H1 (cell line): ENCODE results near the gene FOLR3. TPM values are rescaled to one million over a fixed set of nuclear protein-coding genes. Genes with fewer than 3 reads are reported as not detected.

Source experiments
- CTCF ChIA-PET: fragments of 300-600 bp; sonication (Branson Sonifier 250); formaldehyde crosslinking; loops from one replicate; lab custom pipeline; 2021; ENCODE audit not compliant: partially characterized antibody; lab: Charles Lee
- POLR2A ChIA-PET: fragments of 300-600 bp; sonication (Branson Sonifier 250); formaldehyde crosslinking; loops from one replicate; lab custom pipeline; 2021; ENCODE audit warnings: inconsistent platforms; ENCODE audit not compliant: partially characterized antibody; lab: Charles Lee
- DNase-seq, 2 experiments: peaks; one replicate each; pipeline versions ENCODE4 v3.0.0 to v3.0.0-alpha.2; 2010 to 2022; ENCODE audit warnings: low spot score in 2 of 2, low read depth in 1 of 2, mixed read lengths in 1 of 2
- FAIRE-seq: peaks from 2 replicates; lab custom pipeline; 2011; peaks lifted over from hg19 to GRCh38; lab: Jason Lieb, UNC
- H2AFZ ChIP-seq: 2 replicates; pipeline ENCODE4 v1.8.1; 2012; ENCODE audit warnings: low read length, inconsistent platforms
- H2AK5ac ChIP-seq: 2 replicates; pipeline ENCODE4 v1.6.1; 2013; ENCODE audit warnings: low read depth, low read length
- H2BK120ac ChIP-seq: replicated peaks from 2 replicates; pipeline ENCODE3; 2013; ENCODE audit warnings: low read depth, low read length, inconsistent platforms
- H2BK12ac ChIP-seq: 2 replicates; pipeline ENCODE4 v1.6.1; 2013; ENCODE audit warnings: low read depth, low read length
- H2BK15ac ChIP-seq: 2 replicates; pipeline ENCODE4 v1.6.1; 2013; ENCODE audit warnings: low read length
- H2BK20ac ChIP-seq: 2 replicates; pipeline ENCODE4 v1.6.1; 2013; ENCODE audit warnings: low read length
- H2BK5ac ChIP-seq: 2 replicates; pipeline ENCODE4 v1.6.1; 2013; ENCODE audit warnings: low read depth, low read length
- H3K14ac ChIP-seq: 2 replicates; pipeline ENCODE4 v1.6.1; 2013; ENCODE audit warnings: inconsistent platforms; ENCODE audit not compliant: insufficient read length
- H3K18ac ChIP-seq: 2 replicates; pipeline ENCODE4 v1.6.1; 2013; ENCODE audit warnings: low read length; ENCODE audit errors: extremely low read depth
- H3K23ac ChIP-seq: 2 replicates; pipeline ENCODE4 v1.6.1; 2013; ENCODE audit warnings: inconsistent platforms; ENCODE audit not compliant: insufficient read length
- H3K23me2 ChIP-seq: 2 replicates; pipeline ENCODE4 v1.6.1; 2013; ENCODE audit warnings: low read depth, low read length
- H3K27ac ChIP-seq: 2 replicates; pipeline ENCODE4 v1.6.1; 2011; ENCODE audit warnings: low read depth, low read length, inconsistent platforms
- H3K27me3 ChIP-seq, 4 experiments: replicated peaks in 1 of 4; 1 replicate in 1 of 4; 2 replicates in 3 of 4; pipeline versions ENCODE4 v1.6.1 to v1.8.1; 2011 to 2013; ENCODE audit warnings: low read length in 3 of 4, mild to moderate bottlenecking in 3 of 4, inconsistent platforms in 2 of 4, mixed read lengths in 2 of 4, moderate library complexity in 1 of 4; ENCODE audit not compliant: control insufficient read depth in 3 of 4, insufficient read depth in 3 of 4; ENCODE audit errors: extremely low read depth in 1 of 4
- H3K36me3 ChIP-seq, 4 experiments: 2 replicates each; pipeline versions ENCODE4 v1.6.1 to v1.8.1; 2011 to 2013; ENCODE audit warnings: mild to moderate bottlenecking in 4 of 4, low read length in 3 of 4, moderate library complexity in 2 of 4, control low read depth in 1 of 4, inconsistent platforms in 1 of 4; ENCODE audit not compliant: insufficient read depth in 4 of 4, control insufficient read depth in 2 of 4
- H3K4ac ChIP-seq: replicated peaks from 2 replicates; pipeline ENCODE3; 2013; ENCODE audit warnings: low read length, low read depth, mixed read lengths, inconsistent platforms; ENCODE audit not compliant: insufficient read length
- H3K4me1 ChIP-seq, 4 experiments: replicated peaks in 1 of 4; 1 replicate in 1 of 4; 2 replicates in 3 of 4; pipeline versions ENCODE4 v1.6.1 to v1.8.1; 2011 to 2013; ENCODE audit warnings: low read length in 3 of 4, inconsistent platforms in 2 of 4, mixed read lengths in 1 of 4; ENCODE audit not compliant: insufficient read depth in 4 of 4, control insufficient read depth in 3 of 4
- H3K4me2 ChIP-seq, 2 experiments: 2 replicates each; pipeline versions ENCODE4 v1.6.1 to v1.8.1; 2011 to 2013; ENCODE audit warnings: low read depth in 2 of 2, low read length in 2 of 2, control low read depth in 1 of 2, inconsistent platforms in 1 of 2, mild to moderate bottlenecking in 1 of 2; ENCODE audit not compliant: insufficient read depth in 1 of 2
- H3K4me3 ChIP-seq, 4 experiments: fragments of 200-600, 300-600 bp in 1 of 4; sonication (generic), shearing (Covaris generic), sonication (Bioruptor Twin) in 1 of 4; 2 replicates each; pipeline versions ENCODE4 v1.5.1 to v1.8.1; 2011 to 2016; ENCODE audit warnings: low read length in 4 of 4, low read depth in 3 of 4, control low read depth in 2 of 4, inconsistent platforms in 2 of 4, mild to moderate bottlenecking in 2 of 4, mixed read lengths in 1 of 4, moderate library complexity in 1 of 4; ENCODE audit not compliant: insufficient read depth in 2 of 4; ENCODE audit errors: extremely low read depth in 1 of 4
- H3K56ac ChIP-seq: replicated peaks from 2 replicates; pipeline ENCODE3; 2013; ENCODE audit warnings: low read depth, mild to moderate bottlenecking, mixed read lengths, low read length, inconsistent platforms; ENCODE audit not compliant: insufficient read length
- H3K79me1 ChIP-seq: 2 replicates; pipeline ENCODE4 v1.6.1; 2013; ENCODE audit warnings: low read depth, low read length, control low read depth
- H3K79me2 ChIP-seq, 2 experiments: 2 replicates each; pipeline versions ENCODE4 v1.6.1 to v1.8.1; 2012 to 2013; ENCODE audit warnings: low read length in 2 of 2, mild to moderate bottlenecking in 2 of 2, inconsistent platforms in 1 of 2; ENCODE audit not compliant: insufficient read depth in 2 of 2, control insufficient read depth in 1 of 2
- H3K9ac ChIP-seq, 4 experiments: replicated peaks in 1 of 4; 1 replicate in 1 of 4; 2 replicates in 3 of 4; pipeline versions ENCODE4 v1.6.1 to v1.8.1; 2011 to 2013; ENCODE audit warnings: low read depth in 3 of 4, low read length in 3 of 4, control low read depth in 2 of 4, mild to moderate bottlenecking in 2 of 4, moderate library complexity in 2 of 4, inconsistent platforms in 1 of 4; ENCODE audit errors: extremely low read depth in 1 of 4
- H3K9me3 ChIP-seq, 2 experiments: 2 replicates each; pipeline versions ENCODE4 v1.6.1 to v1.8.1; 2012 to 2013; ENCODE audit warnings: mild to moderate bottlenecking in 2 of 2, moderate library complexity in 2 of 2, control low read depth in 1 of 2, inconsistent platforms in 1 of 2, low read depth in 1 of 2, low read length in 1 of 2, mixed read lengths in 1 of 2; ENCODE audit not compliant: insufficient read depth in 2 of 2
- H4K20me1 ChIP-seq, 2 experiments: replicated peaks in 1 of 2; 2 replicates each; pipeline versions ENCODE3 to v1.8.1; 2011 to 2013; ENCODE audit warnings: inconsistent platforms in 2 of 2, low read length in 2 of 2, mild to moderate bottlenecking in 1 of 2; ENCODE audit not compliant: insufficient read depth in 2 of 2, control insufficient read depth in 1 of 2
- H4K5ac ChIP-seq: 2 replicates; pipeline ENCODE4 v1.6.1; 2013; ENCODE audit warnings: low read length, low read depth, mixed read lengths, inconsistent platforms; ENCODE audit not compliant: insufficient read length
- H4K8ac ChIP-seq: 2 replicates; pipeline ENCODE4 v1.8.0; 2013; ENCODE audit warnings: mild to moderate bottlenecking, moderate library complexity, low read length, inconsistent platforms; ENCODE audit not compliant: insufficient read depth; ENCODE audit errors: extremely low read depth
- H4K91ac ChIP-seq: replicated peaks from 2 replicates; pipeline ENCODE3; 2013; ENCODE audit warnings: low read length, mixed read lengths, inconsistent platforms; ENCODE audit not compliant: insufficient read length
- BACH1 ChIP-seq: IDR thresholded peaks from 2 replicates; pipeline ENCODE4 v1.6.1; 2012; ENCODE audit warnings: low read length, improper control_type of control experiment
- CHD2 ChIP-seq: IDR thresholded peaks from 2 replicates; pipeline ENCODE4 v1.6.1; 2012; ENCODE audit warnings: low read length, improper control_type of control experiment
- HDAC6 ChIP-seq: IDR thresholded peaks from one replicate; pipeline ENCODE4 v1.7.1; 2012; ENCODE audit warnings: low read depth, mild to moderate bottlenecking, inconsistent platforms, low read length, moderate library complexity
- TAF7 ChIP-seq: optimal IDR thresholded peaks from 2 replicates; pipeline ENCODE3; 2011; ENCODE audit warnings: low read depth, mild to moderate bottlenecking, inconsistent platforms, low read length, moderate library complexity, borderline replicate concordance
- ZNF274 ChIP-seq: IDR thresholded peaks from 2 replicates; pipeline ENCODE4 v1.7.0; 2012; ENCODE audit warnings: low read length, borderline replicate concordance; ENCODE audit errors: extremely low read depth
- WGBS, 2 experiments: shearing (Covaris generic) in 1 of 2; methylation state at CpG; one replicate each; pipeline versions ENCODE4 v1.1.6 to v1.1.7; 2013 to 2015; ENCODE audit warnings: low lambda C conversion rate in 2 of 2, mixed read lengths in 2 of 2, inconsistent platforms in 1 of 2, low coverage in 1 of 2, missing lambda C conversion rate in 1 of 2; ENCODE audit not compliant: insufficient replicate concordance in 2 of 2, insufficient coverage in 1 of 2, insufficient read length in 1 of 2; ENCODE audit errors: extremely low coverage in 1 of 2, missing lambda C conversion rate in 1 of 2; 5-methylcytosine and 5-hydroxymethylcytosine counted together
- polyA plus RNA-seq, 7 experiments: library from polyadenylated mRNA; depleted of rRNA in 3 of 7; stranded (reverse) in 5 of 7; unstranded in 2 of 7; fragments of >200 nt in 5 of 7; fragments of 200-250 nt in 2 of 7; gene quantifications; 1 replicate in 5 of 7; 2 replicates in 1 of 7; 4 replicates in 1 of 7; pipeline versions ENCODE4 v1.2.1 to v1.2.3, GENCODE V29; 2011 to 2013; ENCODE audit warnings: missing spikeins in 2 of 7, mixed read lengths in 2 of 7
- total RNA-seq: library from RNA; stranded (reverse); fragmentation: NEBNext Ultra II Directional; extraction: Animal tissue kit (Norgen Biotek cat#: 25700); gene quantifications from 2 replicates; pipeline ENCODE4 v1.2.1, GENCODE V29; 2021

FOLR3 gene
- total and polyA plus RNA-seq, 2 of the 8 experiments (the other 6 are each of a cell fraction or from before 2014, with no cell fraction given): not detected

- H3K27me3 ChIP-seq: no peaks in the 10 kb centered on the region
- H3K9ac ChIP-seq: no peak overlapping the region
- no peak overlapping the region for H4K5ac ChIP-seq
- DNase-seq (no peak), FAIRE-seq (no peak)
- WGBS, 2 experiments: 92% methylated on average over 4 of the region's 4 CpGs; no CpG with 5 or more reads in 1 of the 2 experiments
- no peak overlapping the region for H2AK5ac ChIP-seq
- H3K4me1 ChIP-seq: no peaks in the 10 kb centered on the region
- no peak overlapping the region for H2BK12ac ChIP-seq
- H3K18ac ChIP-seq: no peak overlapping the region
- POLR2A ChIA-PET: interaction anchor here (2.2 kb wide), 1 partner anchor 32 kb away, joined by 9 read pairs; the partner anchor contains the start of gene ANAPC15
- no peak overlapping the region for H3K14ac ChIP-seq
- H2BK120ac ChIP-seq: no peak overlapping the region
- H3K4ac ChIP-seq: no peak overlapping the region
- no peaks in the 10 kb centered on the region for H3K36me3 ChIP-seq
- H2AFZ ChIP-seq: no peak overlapping the region
- no peak overlapping the region for H3K23ac ChIP-seq
- no peak overlapping the region for H3K27ac ChIP-seq
- no peak overlapping the region for H3K4me3 ChIP-seq
- no peaks in the 10 kb centered on the region for H3K9me3 ChIP-seq
- H3K79me1 ChIP-seq: no peaks in the 10 kb centered on the region
- H4K91ac ChIP-seq: no peak overlapping the region
- no peak overlapping the region for H4K8ac ChIP-seq
- H3K23me2 ChIP-seq: no peaks in the 10 kb centered on the region
- H2BK15ac ChIP-seq: no peak overlapping the region
- H3K56ac ChIP-seq: no peak overlapping the region
- no peak overlapping the region for H2BK20ac ChIP-seq
- no peaks in the 10 kb centered on the region for H4K20me1 ChIP-seq
- CTCF ChIA-PET: interaction anchor here (0.7 to 3.9 kb wide), 25 partner anchors 10 to 1681 kb away, joined by 3 to 71 read pairs (median 5); partner anchors contain the start of gene FOLR3
- no peaks in the 10 kb centered on the region for H3K79me2 ChIP-seq
- no peak overlapping the region for H3K4me2 ChIP-seq
- no peak overlapping the region for H2BK5ac ChIP-seq
- TF ChIP-seq CHD2 (no peak), HDAC6 (no peak), ZNF274 (no peak), BACH1 (no peak), TAF7 (no peak)
Measured at GRCh38 chr11:72144807-72145565, 9.5 kb downstream of the FOLR3 start.
